RCC 7860 (cell line): Measurements from ENCODE around the gene PCSK9.

Experiments used
- DNase-seq: peaks from one replicate; pipeline ENCODE4 v3.0.0-alpha.2; 2015; ENCODE audit warnings: low spot score
- FAIRE-seq: peaks from 2 replicates; lab custom pipeline; 2012; peaks lifted over from hg19 to GRCh38; lab: Jason Lieb, UNC

Gene PCSK9

DNA sequence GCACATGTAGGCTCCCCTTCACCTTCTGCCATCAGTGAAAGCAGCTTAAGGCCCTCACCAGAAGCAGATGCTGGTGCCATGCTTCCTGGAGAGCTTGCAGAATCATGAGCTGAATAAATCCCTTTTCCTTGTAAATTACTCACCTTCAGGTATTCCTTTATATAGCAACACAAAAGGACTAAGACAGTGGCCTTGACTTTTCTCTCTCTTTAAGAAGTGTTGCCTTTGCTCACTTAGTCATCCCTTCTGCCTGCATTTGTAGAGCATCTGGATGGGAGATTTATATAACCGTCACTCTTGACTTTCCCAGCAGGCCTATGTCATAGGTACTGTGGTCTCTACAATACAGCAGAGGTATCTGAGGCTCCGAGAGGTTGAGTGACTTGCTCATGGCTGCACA lies 3.7 kb downstream of the PCSK9 start:
- FAIRE-seq, result no peak
- DNase-seq, result no peak

DNA sequence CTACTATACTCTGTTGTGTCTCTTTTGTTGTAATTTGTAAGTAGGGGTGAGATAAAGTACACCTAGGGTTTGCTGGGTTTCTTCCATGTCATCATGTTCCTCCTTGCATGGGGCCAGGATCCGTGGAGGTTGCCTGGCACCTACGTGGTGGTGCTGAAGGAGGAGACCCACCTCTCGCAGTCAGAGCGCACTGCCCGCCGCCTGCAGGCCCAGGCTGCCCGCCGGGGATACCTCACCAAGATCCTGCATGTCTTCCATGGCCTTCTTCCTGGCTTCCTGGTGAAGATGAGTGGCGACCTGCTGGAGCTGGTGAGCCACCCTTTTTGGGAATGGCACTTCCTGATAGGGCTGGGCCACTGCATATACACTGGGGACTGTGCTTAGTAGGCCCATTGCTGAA lies 4.4 kb downstream of the PCSK9 start:
- DNase-seq (no peak), FAIRE-seq (no peak)

DNA sequence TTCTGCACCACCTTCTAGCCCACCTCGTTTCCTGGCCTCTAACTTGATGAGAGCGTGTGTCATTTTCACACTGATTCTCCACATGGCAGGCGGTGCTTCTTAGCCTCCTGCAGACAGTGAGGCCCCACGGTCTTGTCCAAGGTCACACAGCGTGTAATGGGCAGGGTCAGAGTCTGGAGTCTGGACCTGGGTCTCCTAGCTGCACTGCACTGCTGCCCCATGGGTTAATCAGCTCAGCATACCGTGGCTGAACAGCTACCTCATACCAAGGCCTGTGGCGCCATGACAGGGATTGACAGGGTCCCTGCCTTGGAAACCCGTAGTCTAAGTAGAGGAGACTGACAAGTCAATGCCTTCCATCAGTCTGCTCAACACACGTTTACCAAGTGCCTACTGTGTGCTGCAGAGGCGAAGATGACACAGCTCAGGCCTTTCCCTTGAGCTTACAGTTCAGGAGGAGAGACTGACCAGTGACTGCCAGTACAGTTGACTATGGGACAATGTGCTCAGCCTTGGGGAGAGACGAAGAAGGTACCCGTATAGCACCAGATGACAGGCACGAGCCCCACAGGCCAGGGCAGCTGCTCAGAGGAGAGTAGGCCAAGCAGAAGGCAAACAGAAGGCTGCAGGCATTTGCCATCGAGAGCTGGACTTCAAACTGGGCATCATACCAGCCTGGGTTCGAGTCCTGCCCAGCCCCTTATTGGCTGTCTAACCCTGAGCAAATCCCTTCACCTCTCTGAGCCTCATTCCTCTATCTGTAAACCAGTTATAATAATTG lies 5.5 kb downstream of the PCSK9 start:
- DNase-seq, result no peak
- FAIRE-seq, result no peak

DNA sequence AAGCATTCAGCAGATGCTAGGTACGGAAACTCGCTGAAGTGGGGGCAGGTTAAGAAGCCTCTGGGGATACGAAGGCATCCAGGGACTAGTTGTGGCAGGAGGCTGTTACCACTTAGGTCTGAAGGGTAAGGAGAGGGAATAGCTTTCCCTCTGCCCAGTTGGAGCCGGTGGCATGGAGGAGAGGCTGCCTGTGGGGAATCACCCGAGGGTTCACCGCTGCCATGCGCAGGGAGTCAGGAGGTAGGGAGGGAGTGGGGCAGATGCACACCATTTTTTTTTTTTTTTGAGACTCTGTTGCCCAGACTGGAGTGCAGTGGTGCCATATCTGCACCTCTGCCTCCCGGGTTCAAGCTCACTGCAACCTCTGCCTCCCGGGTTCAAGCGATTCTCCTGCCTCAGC lies 6.1 kb downstream of the PCSK9 start:
- FAIRE-seq, result no peak
- no peak for DNase-seq

DNA sequence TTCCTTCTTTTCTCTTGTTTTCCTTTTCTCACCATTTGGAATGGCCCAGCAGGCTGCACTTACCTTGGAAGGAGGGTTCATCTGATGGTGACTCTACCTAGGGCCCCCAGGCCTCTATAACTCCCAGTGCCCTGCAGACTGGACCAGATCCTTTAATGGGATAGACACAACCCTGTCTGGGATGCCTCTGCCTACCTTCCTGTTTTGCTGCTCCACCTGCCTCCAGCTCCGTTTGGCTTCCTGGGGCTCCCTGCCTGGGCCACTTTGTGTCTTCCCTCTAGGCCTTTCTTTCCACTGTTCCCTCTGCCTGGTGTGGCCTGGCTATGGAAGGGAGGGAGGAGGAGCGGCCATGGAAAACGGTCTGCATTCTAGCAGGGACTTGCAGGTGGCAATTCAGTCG lies 7.5 kb downstream of the PCSK9 start:
- DNase-seq, result no peak

DNA sequence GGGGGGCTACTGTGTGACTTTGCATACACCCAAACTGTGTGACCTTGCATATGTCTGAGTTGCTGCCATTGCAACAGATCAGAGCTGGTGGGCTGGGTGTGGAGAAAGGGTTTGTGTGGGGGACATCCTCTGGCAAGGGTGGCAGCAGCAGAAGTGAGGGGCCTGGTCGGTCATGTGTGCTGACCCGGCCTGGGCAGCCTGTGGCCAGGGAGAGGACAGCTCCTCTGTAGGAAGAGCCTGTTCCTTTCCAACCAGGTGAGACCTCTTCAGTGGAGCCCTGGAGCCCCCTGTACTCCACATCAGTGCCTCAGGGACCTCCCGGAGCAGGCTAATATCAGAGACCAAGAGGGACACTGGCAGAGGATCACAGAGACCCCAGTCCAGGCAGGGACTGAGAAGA lies 8.3 kb downstream of the PCSK9 start:
- DNase-seq, result no peak
- no peak for FAIRE-seq

More for the DNA sequence above, 7.5 kb downstream of the PCSK9 start:
- FAIRE-seq, result no peak

DNA sequence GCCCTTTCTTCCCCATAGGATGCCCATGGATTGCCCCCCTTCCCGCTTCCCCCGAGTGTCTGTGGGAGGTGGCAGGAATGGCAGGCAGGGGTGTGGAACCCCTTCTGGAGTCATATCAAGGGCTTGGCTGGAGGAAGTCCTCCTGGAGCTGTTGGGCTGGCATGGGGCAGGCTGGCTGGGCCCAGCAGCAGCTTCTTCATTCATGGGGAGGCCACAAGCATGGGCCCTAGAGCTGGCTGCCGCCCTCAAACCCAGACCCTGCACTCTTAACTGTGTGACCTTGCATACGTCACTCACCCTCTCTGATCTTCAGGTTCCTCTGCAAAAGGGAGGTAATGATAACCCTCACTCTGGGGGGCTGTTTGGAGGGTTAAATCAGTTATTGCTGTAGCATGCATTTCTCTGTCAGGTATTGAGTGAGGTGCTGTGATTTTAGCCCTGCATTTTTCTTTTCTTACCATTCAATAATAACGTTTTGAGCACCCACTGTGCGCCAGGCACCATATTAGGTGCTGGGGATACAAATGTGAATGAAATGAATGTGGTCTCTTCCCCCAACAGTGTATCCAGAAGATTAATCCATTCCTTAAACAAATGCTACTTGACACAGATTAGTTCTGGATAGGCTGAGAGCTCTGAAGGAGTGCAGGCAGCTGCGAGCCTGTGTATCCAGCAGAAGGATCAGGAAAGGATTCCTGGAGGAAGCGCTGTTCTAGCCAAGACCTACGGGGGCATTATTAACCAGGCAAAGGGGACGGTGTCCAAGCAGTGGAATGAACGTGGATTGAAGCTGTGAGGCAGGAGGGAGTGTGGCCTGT lies 9.3 kb downstream of the PCSK9 start:
- no peak for DNase-seq
- no peak for FAIRE-seq

DNA sequence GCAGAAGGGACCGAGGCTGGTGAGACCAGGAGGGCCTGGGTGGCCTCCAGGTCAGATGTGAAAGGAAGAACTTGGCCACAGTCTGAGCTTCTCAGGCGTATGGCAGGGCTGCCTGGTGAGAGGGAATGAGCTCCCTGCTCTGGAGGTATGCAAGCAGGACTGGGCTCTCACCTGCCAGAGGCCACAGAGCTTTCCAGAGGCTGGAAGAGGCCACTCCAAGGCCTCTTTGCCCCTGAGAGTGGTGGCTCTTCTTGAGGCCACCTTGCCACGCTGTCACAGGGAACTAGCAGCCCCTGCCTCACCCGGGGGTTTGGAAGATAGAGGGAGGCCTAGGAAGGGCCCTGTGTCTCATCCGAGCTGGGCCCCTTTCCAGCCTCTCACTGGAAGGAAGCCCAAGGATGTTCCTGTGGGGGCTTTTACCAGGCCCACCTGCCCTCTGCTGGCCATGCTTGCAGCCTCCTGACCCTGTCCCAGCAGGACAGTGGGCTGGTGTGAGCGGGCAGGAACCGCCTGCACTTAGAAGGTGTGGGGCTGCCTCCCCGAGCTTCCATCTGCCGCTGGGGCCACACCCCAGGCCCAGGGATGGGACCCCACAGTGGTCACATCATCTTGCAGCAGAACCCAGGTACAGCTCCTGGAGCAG lies 10.0 kb downstream of the PCSK9 start:
- DNase-seq (no peak), FAIRE-seq (no peak)

DNA sequence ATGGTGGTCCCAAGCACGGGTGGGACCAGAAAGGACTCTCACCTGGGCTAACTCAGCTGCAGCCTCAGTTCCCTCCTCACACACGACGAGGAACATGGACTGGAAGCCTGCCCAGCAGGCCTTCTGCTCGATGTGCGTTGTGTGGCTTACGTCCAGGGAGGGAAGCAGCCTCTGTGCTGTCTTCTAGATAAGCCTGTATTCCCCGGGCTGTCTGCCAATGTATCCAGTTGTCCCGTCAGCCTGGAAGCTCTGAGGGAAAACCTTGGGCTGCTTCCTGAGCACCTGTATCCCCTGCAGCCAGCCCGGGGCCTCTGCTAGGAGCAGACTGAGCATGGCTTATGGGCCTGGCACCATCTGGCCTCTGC lies 10.5 kb downstream of the PCSK9 start:
- DNase-seq, result no peak

DNA sequence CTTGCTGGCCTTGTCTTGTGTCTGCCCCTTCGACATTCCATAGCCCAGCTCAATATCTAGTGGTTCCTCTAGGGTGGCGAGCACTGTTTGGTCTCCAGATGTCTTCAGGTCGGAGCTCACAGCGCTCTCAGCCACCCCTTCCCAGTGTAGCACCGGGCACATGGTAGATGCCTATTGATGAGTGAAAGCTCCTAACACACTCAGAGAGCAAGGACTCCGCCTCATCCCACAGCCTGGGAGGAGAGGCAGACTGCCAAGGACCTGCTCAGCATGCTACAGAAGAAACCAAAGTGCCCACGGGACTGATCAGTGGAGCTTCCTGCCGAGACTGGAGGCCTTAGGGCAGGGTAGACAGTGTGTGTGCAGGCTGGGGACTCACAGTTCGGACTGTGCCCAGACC lies 10.9 kb downstream of the PCSK9 start:
- DNase-seq (no peak), FAIRE-seq (no peak)

More for the DNA sequence above, 10.5 kb downstream of the PCSK9 start:
- no peak for FAIRE-seq

DNA sequence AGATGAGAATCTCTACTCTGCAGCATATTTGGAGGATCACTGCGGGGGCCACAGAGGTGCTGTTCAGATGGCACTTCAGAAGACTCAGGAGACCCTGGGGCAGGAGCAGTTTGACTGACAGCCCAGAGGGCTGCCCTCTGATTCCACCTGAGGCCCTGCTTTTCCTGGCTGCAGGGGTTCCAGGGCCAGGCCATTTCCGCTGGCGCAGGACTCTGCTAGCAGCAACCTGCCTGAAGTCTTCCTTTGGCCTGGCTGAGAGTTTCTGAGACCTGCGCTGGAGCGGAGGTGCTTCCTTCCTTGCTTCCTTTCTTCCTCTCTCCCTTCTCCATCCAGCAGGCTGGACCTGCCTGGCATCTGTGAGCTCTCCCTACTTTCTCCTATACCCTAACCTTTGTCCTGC lies 11.8 kb downstream of the PCSK9 start:
- DNase-seq, result no peak

DNA sequence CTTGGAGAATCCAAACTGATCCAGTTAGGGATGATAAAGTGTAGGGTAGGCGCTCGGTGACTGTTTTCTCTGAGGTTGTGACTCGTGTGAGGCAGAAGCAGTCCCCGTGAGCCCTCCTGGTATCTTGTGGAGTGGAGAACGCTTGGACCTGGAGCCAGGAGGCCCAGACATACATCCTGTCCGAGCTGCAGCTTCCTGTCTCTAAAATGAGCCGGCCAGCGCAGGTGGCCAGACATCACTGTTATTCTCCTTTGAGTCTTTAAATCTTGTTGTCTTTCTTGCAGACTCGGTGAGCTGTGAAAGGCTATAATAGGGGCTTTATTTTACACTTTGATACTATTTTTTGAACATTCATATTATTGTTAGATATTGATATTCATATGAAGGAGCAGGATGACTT lies 12.3 kb downstream of the PCSK9 start:
- FAIRE-seq, result no peak

More for the DNA sequence above, 11.8 kb downstream of the PCSK9 start:
- no peak for FAIRE-seq

DNA sequence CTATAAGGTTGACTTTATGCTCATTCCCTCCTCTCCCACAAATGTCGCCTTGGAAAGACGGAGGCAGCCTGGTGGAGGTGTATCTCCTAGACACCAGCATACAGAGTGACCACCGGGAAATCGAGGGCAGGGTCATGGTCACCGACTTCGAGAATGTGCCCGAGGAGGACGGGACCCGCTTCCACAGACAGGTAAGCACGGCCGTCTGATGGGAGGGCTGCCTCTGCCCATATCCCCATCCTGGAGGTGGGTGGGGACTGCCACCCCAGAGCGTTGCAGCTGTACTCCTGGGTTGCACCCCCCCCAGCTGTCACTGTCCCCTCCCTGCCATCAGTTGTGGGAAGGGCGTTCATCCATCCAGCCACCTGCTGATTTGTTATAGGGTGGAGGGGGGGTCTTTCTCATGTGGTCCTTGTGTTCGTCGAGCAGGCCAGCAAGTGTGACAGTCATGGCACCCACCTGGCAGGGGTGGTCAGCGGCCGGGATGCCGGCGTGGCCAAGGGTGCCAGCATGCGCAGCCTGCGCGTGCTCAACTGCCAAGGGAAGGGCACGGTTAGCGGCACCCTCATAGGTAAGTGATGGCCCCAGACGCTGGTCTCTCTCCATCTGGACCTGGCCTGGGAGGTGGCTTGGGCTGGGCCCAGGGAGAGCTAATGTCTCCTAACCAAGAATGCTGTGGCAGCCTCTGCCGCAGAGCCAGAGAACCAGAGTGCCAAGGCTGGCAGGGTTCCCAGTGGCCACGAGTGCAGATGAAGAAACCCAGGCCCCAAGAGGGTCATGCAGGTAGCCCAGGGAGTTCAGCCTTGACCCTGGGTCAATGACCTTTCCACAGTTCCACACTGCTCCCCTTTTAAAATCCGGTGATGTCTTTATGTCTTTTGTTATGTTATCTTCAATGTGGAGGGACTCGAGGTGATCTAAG lies 13.1 kb downstream of the PCSK9 start:
- no peak for FAIRE-seq
- DNase-seq, result no peak

More for the DNA sequence above, 12.3 kb downstream of the PCSK9 start:
- no peak for DNase-seq

DNA sequence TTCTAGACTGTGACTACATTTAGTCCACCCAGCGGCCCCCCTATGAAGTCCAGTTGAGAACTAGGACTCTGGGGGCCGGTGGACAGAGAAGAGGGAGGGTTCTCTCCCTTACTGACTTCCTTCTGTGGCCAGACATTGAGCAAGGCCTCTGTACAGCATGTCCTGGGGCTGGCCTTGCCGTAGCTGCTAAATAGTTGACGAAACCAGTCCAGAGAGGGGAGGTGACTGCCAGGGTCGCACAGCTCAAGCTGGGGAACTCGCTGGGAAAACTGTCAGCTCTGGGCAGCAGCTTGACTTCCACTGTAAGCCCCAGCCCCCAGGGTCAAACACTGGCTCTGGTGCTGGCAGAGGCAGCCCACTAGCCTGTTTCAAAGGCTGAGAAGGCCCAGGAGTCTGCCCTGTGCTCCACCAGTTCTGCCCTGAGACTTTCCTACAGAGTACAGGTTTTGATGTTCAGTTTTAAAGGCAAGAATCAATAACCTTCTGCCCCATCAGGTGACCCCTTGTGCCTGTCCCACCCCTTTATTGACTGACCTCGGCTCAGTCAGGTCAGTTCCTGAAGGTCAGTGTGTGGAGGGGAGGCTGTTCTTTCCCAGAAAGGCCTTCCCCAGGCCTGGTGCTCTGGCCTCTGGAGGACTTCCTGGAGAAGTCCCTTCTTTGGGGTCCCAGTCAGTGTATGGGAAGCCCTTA lies 14.1 kb downstream of the PCSK9 start:
- FAIRE-seq, result no peak
- DNase-seq, result no peak

DNA sequence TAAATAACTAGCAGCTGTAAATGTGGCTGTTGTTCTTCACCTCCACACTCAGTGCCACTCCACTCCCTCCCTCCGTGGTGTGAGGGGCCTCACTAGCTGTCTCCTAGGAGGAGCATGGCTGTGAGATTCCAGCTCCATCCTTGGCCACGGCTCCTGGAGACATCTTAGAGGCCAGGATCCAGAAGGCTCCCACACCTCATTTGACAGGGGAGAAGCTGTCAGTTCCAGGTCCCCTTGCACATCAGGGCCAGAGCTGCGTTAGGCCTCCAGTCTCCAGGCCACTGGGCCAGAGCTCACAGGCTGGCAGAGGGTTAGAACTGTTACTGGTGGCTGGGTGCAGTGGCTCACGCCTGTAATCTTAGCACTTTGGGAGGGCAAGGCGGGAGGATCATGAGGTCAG lies 15.0 kb downstream of the PCSK9 start:
- FAIRE-seq (no peak), DNase-seq (no peak)

DNA sequence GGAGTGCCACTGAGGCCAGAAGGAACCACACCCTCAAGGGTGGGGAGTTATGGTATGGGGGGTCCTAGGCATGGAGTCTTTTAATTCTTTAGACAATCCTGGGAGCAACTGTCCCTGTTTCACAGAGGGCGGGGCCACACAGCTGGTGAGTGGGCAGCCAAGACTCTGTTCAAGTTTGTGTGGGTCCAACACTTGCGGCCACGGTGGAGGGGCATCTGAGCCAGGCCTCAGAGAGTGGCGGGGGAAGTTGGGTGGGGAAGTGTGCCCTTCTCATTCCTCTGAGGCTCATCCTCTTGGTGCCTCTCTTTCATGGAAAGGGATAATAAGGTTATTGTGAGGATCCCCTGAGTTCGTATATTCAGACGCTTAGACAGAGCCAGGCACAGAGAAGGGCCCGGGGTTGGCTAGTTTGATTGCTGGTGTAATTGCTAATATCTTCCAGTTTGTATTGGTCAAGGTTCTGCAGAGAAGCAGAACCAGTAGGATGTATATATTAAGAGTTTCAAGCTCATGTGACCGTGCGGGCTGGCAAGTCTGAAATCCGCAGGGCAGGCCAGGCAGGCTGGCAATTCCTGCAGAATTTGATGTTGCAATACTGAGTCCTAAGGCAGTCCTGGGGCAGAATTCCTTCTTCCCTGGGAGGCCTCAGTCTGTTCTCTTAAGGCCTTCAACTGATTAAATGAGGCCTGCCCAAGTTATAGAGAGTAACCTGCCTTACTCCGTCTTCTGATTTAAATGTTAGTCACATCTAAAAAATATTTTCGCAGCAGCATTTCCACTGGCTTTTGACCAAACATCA lies 15.9 kb downstream of the PCSK9 start:
- FAIRE-seq (no peak), DNase-seq (no peak)

DNA sequence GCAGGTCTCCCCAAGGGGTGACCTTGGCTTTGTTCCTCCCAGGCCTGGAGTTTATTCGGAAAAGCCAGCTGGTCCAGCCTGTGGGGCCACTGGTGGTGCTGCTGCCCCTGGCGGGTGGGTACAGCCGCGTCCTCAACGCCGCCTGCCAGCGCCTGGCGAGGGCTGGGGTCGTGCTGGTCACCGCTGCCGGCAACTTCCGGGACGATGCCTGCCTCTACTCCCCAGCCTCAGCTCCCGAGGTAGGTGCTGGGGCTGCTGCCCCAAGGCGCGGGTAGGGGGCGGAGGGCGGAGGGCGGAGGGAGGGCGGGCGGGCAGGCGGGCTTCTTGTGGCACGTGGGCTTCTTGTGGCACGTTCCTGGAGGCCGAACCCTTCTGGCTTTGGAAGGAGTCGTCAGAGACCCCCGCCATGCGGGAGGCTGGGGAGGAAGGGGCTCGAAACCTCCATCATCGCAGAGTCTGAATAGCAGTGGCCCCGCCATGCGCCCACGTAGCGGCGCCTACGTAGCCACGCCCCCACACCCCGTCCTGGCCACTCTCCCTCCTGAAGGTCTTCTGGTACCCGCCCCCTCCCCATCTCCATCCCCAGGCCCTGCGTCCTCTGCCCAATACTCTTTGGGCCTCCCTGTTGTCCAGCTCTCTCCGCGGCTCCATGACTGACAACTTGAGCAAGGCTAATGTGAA lies 16.7 kb downstream of the PCSK9 start:
- no peak for FAIRE-seq
- no peak for DNase-seq

DNA sequence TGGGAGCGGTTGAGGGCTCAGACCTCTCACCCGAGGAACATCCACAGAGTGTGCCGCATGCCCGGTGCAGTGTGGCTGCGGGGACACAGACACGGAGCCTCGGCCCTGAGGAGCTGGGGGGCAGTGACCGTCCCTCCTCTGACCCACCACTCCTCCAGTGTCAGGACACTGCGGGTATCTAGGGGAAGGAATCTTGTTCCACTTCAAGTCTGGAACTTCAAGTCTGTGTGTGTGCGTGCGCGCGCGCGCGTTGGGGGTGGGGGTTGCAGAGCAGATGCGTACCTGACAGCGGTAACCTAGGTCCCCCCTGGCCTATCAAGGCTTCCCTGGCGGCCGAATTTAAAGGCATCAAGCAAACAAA lies 17.3 kb downstream of the PCSK9 start:
- FAIRE-seq, result no peak

More for the DNA sequence above, 17.3 kb downstream of the PCSK9 start:
- DNase-seq, result no peak
